HEK293T (cell line): Measurements from ENCODE around the gene NAPB.

Source experiments
- CTCF ChIA-PET: fragments of 350-600 bp; formaldehyde crosslinking; extraction: SDS; loops from one replicate; lab custom pipeline; 2021; ENCODE audit warnings: antibody characterized with exemption, inconsistent platforms; lab: Yijun Ruan, JAX
- POLR2A ChIA-PET: fragments of 350-600 bp; formaldehyde crosslinking; extraction: SDS; loops from one replicate; lab custom pipeline; 2020; ENCODE audit warnings: antibody characterized with exemption, inconsistent platforms; lab: Yijun Ruan, JAX
- DNase-seq: peaks from one replicate; pipeline ENCODE4 v3.0.0; 2012; ENCODE audit warnings: mixed read lengths; ENCODE audit errors: extremely low spot score
- ARNT ChIP-seq: fragments of 450-650 bp; IDR thresholded peaks from 2 replicates; pipeline ENCODE4 v1.6.1; 2017; ENCODE audit warnings: mild to moderate bottlenecking
- BHLHE40 ChIP-seq: fragments of 450-650 bp; IDR thresholded peaks from 2 replicates; pipeline ENCODE4 v1.6.1; 2016; ENCODE audit warnings: mild to moderate bottlenecking, moderate library complexity, borderline replicate concordance
- CTBP1 ChIP-seq: fragments of 450-650 bp; IDR thresholded peaks from 2 replicates; pipeline ENCODE4 v1.6.1; 2016; ENCODE audit warnings: borderline replicate concordance
- ELF4 ChIP-seq: fragments of 450-650 bp; IDR thresholded peaks from 2 replicates; pipeline ENCODE4 v1.6.1; 2017; ENCODE audit warnings: antibody characterized with exemption
- FOXA1 ChIP-seq: fragments of 450-650 bp; IDR thresholded peaks from 2 replicates; pipeline ENCODE4 v1.6.1; 2016; ENCODE audit warnings: mild to moderate bottlenecking
- FOXK2 ChIP-seq: fragments of 450-650 bp; IDR thresholded peaks from 2 replicates; pipeline ENCODE4 v1.6.1; 2016; ENCODE audit warnings: mild to moderate bottlenecking
- FOXM1 ChIP-seq: fragments of 450-650 bp; IDR thresholded peaks from 2 replicates; pipeline ENCODE4 v1.6.1; 2017; ENCODE audit warnings: mild to moderate bottlenecking, borderline replicate concordance
- HDGF ChIP-seq: fragments of 450-650 bp; IDR thresholded peaks from 2 replicates; pipeline ENCODE4 v1.6.1; 2017; ENCODE audit warnings: antibody characterized with exemption, borderline replicate concordance
- L3MBTL2 ChIP-seq: fragments of 450-650 bp; conservative IDR thresholded peaks from 2 replicates; pipeline ENCODE4 v1.6.1; 2016; ENCODE audit warnings: mild to moderate bottlenecking
- LEF1 ChIP-seq: fragments of 450-650 bp; IDR thresholded peaks from 2 replicates; pipeline ENCODE4 v1.6.1; 2017; ENCODE audit warnings: mild to moderate bottlenecking, borderline replicate concordance
- NFRKB ChIP-seq: fragments of 450-650 bp; IDR thresholded peaks from 2 replicates; pipeline ENCODE4 v1.6.1; 2016; ENCODE audit warnings: mild to moderate bottlenecking, moderate library complexity
- SP1 ChIP-seq: fragments of 450-650 bp; IDR thresholded peaks from 2 replicates; pipeline ENCODE4 v1.6.1; 2017
- SUZ12 ChIP-seq: fragments of 450-650 bp; IDR thresholded peaks from 2 replicates; pipeline ENCODE4 v1.6.1; 2016; ENCODE audit warnings: mild to moderate bottlenecking
- TARDBP ChIP-seq: fragments of 450-650 bp; IDR thresholded peaks from 2 replicates; pipeline ENCODE4 v1.6.1; 2016
- ZNF384 ChIP-seq: fragments of 450-650 bp; IDR thresholded peaks from 2 replicates; pipeline ENCODE4 v1.6.1; 2016
- TF ChIP-seq, protein P1 (sequence below): fragments of 450-650 bp; IDR thresholded peaks from 2 replicates; pipeline ENCODE4 v1.6.1; 2016

NAPB gene

DNA sequence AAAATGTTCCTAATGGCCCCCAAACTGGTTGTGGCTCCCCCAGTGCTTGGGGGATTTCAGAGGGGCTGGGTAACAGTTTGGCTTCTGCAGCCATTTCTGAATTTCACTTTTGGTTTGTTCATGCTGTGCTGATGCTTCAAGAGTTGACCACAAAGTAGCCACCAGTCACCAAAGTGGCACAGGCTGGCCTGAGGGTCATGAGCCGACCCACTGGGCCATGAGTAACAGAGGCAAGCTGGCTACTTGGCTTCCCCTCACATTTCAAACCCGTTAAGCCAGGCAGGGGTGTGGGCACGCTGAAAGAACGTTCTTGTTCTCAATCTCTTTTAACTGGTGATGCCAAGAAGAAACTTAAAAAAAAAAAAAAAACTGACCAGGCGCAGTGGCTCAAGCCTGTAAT lies 85.8 kb downstream of the NAPB start:
- ChIA-PET CTCF (no interaction called here), POLR2A (no interaction called here)
- no peak for TF ChIP-seq SP1
- no peak for TF ChIP-seq HDGF
- no peak for TF ChIP-seq TARDBP
- TF ChIP-seq ELF4 = no peak
- TF ChIP-seq FOXM1 = no peak
- TF ChIP-seq ZNF384 = no peak
- TF ChIP-seq LEF1 = no peak
- TF ChIP-seq NFRKB = no peak
- no peak for TF ChIP-seq BHLHE40
- TF ChIP-seq, protein P1, sequence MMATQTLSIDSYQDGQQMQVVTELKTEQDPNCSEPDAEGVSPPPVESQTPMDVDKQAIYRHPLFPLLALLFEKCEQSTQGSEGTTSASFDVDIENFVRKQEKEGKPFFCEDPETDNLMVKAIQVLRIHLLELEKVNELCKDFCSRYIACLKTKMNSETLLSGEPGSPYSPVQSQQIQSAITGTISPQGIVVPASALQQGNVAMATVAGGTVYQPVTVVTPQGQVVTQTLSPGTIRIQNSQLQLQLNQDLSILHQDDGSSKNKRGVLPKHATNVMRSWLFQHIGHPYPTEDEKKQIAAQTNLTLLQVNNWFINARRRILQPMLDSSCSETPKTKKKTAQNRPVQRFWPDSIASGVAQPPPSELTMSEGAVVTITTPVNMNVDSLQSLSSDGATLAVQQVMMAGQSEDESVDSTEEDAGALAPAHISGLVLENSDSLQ = no peak
- DNase-seq = no peak

DNA sequence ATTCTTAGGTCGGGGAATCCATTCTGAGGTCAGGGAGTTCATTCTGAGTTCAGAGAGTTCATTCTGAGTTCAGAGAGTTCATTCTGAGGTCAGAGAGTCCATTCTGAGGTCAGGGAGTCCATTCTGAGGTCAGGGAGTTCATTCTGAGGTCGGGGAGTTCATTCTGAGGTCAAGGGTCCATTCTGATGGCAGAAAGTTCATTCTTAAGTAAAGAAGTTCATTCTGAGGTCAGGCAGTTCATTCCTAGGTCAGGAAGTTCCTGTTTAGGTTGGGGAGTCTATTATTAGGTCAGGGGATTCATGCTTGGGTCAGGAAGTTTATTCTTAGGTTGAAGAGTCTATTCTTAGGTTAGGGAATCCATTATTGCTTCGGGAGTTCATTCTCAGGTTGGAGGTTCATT lies 87.2 kb downstream of the NAPB start:
- no peak for TF ChIP-seq ARNT
- no peak for TF ChIP-seq LEF1
- TF ChIP-seq ELF4 = no peak
- TF ChIP-seq CTBP1 = no peak
- TF ChIP-seq FOXA1 = no peak
- no peak for TF ChIP-seq TARDBP
- TF ChIP-seq, protein P1 = no peak
- TF ChIP-seq BHLHE40 = no peak
- TF ChIP-seq FOXK2 = no peak
- TF ChIP-seq ZNF384 = no peak
- no peak for TF ChIP-seq FOXM1
- TF ChIP-seq NFRKB = no peak
- no peak for TF ChIP-seq SP1
- TF ChIP-seq SUZ12 = no peak
- no peak for TF ChIP-seq L3MBTL2
- ChIA-PET POLR2A (no interaction called here), CTCF (no interaction called here)
- no peak for DNase-seq

DNA sequence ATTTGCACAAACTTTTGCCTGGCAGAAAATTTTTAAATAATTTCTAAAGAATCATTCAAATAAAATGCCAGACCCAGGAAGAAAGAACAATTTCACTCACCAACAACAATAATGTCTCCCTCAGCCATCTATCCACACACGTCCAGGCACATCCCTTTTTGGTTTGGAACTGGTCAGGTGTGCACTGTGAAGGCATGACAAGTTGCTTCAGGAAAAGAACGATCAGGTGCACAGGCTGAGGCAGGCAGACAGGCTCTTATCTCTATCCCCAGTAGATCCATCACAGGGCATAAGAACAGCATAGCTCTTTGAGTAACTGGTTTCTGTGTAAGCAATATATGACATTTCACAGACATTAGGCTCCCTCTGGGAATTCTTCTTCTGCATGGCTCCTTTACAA lies 88.8 kb downstream of the NAPB start:
- ChIA-PET POLR2A (interaction anchor here (0.8 to 2.0 kb wide), 2 partner anchors 17 to 282 kb away, joined by 3 to 10 read pairs; no protein-coding TSS in a partner anchor), CTCF (interaction anchor here (1.3 kb wide), 1 partner anchor 12 kb away, joined by 4 read pairs; no protein-coding TSS in a partner anchor)
- TF ChIP-seq ZNF384 = no peak
- TF ChIP-seq CTBP1 = no peak
- TF ChIP-seq L3MBTL2 = no peak
- no peak for TF ChIP-seq ARNT
- TF ChIP-seq, protein P1 = no peak
- no peak for TF ChIP-seq SP1
- TF ChIP-seq NFRKB = no peak
- no peak for TF ChIP-seq TARDBP
- TF ChIP-seq FOXA1 = no peak
- TF ChIP-seq FOXM1 = no peak
- TF ChIP-seq BHLHE40 = no peak
- no peak for TF ChIP-seq SUZ12
- DNase-seq = no peak

DNA sequence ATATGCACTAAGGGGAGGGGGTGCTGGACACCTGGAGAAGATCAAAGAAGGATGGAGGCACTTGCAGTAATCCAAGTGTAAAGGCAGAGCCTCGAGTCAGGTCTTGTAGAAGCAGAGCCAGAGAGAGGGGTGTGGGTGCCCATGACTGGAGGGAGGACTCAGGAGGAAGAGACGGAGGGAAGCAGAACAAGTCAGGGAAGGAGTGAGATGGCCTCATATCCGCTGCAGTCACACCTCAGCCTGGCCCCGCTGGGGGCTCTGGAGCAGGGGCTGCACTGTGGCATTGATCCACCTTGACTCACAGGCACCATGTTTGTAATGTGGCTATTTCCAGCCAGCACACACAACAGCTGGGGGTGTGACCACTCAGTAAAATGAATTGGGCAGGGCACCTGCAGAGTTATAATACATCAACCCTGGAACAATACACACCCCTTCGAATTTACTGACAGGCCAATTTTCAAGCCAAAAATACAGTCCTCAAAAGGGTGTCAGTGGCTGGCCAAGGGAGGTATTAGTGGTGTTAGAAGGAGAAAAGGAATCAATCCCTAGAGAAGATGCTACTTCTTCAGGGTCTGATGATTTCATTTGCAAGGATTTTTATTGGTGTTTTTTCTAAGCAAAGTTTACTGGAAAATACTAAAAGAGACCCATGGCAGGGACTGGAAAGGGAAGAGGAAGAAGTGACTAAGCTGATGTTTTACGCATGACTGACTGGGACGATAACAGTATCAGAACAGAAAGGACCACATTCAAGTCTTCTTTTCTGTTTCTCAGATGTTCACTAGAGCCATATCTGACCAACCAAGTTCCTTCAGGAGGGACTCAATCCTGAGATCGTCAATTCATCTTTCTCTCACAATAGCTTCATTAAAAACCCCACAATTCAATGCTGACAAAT lies 89.6 kb downstream of the NAPB start:
- CTCF ChIA-PET = interaction anchor here (1.3 kb wide), 1 partner anchor 11 kb away, joined by 4 read pairs; no protein-coding TSS in a partner anchor
- POLR2A ChIA-PET = interaction anchor here (0.8 to 2.0 kb wide), 3 partner anchors 18 to 281 kb away, joined by 3 to 10 read pairs (median 4); no protein-coding TSS in a partner anchor
- no peak for DNase-seq
- TF ChIP-seq TARDBP = no peak
- no peak for TF ChIP-seq LEF1

DNA sequence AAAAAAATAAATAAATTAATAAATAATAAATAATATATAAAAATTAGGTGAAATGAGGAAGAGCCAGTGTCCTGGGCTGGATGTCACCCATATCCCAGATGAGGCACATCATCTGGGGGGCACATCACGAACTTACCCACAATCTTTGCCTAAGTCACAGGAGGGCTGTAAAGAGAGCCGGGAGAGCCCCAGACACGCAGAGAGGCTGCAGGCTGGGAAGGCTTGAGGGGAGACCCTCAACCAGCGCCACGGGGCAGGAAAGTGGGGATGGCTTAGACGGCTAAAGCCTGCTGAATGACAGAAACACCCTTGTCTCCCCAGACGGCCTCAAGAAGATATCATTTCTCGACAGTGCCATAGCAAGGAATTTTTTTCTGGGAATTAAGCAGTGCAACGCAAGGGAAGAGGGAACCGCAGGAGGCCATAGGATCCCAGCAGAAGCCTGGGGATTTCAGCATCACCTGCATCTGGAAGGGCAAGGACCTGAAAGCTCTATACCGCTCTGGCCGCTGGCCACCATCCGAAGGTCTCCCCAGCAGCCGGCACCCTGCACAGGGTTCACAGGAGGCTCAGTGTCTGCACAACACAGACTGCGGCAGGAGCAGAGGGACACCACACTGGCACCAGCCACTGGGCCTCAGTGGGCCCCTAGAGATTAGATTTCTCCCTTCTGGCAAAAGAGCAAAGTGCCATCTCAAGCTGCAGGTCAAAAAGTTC lies 93.5 kb downstream of the NAPB start:
- CTCF ChIA-PET = no interaction called here
- TF ChIP-seq FOXM1 (no peak), ZNF384 (no peak), SUZ12 (no peak), HDGF (no peak), ELF4 (no peak), BHLHE40 (no peak), FOXK2 (no peak), FOXA1 (no peak), ARNT (no peak)
- TF ChIP-seq, protein P1 = no peak
- POLR2A ChIA-PET = no interaction called here
- DNase-seq = no peak
